ENCODE results near the gene ARAP1.

The ARAP1 gene

GRCh38 chr11:72779495-72780128 is 27.4 kb upstream of the ARAP1 start:
- DNase-seq, result no peak

- DNase-seq, result no peak
Observed at GRCh38 chr11:72778535-72779494, 26.6 kb upstream of the ARAP1 start.

- no peak for DNase-seq
Observed at GRCh38 chr11:72777755-72778278, 25.6 kb upstream of the ARAP1 start.

- DNase-seq, result no peak
Observed at GRCh38 chr11:72776844-72777754, 24.9 kb upstream of the ARAP1 start.

GRCh38 chr11:72776117-72776843 is 24.1 kb upstream of the ARAP1 start:
- DNase-seq, result no peak

GRCh38 chr11:72775288-72776110 is 23.3 kb upstream of the ARAP1 start:
- no peak for DNase-seq

- DNase-seq, result no peak
Observed at GRCh38 chr11:72774499-72774898, 22.3 kb upstream of the ARAP1 start.

GRCh38 chr11:72773696-72774095 is 21.5 kb upstream of the ARAP1 start:
- DNase-seq, result no peak

- no peak for DNase-seq
Observed at GRCh38 chr11:72773291-72773690, 21.1 kb upstream of the ARAP1 start.

GRCh38 chr11:72772059-72772458 is 19.9 kb upstream of the ARAP1 start:
- DNase-seq, result no peak

GRCh38 chr11:72771507-72771906 is 19.3 kb upstream of the ARAP1 start:
- DNase-seq, result no peak

- DNase-seq, result no peak
Observed at GRCh38 chr11:72770799-72771198, 18.6 kb upstream of the ARAP1 start.

GRCh38 chr11:72769680-72770079 is 17.5 kb upstream of the ARAP1 start:
- DNase-seq, result no peak

- no peak for DNase-seq
Observed at GRCh38 chr11:72768581-72768980, 16.4 kb upstream of the ARAP1 start.

GRCh38 chr11:72767203-72768062 is 15.2 kb upstream of the ARAP1 start:
- DNase-seq, result no peak

- no peak for DNase-seq
Observed at GRCh38 chr11:72766152-72766902, 14.1 kb upstream of the ARAP1 start.

- DNase-seq, result no peak
Observed at GRCh38 chr11:72764503-72764902, 12.3 kb upstream of the ARAP1 start.

GRCh38 chr11:72763823-72764222 is 11.6 kb upstream of the ARAP1 start:
- no peak for DNase-seq

GRCh38 chr11:72762641-72763304 is 10.6 kb upstream of the ARAP1 start:
- no peak for DNase-seq

Measured in activated T-cell treated with anti-CD3 and anti-CD28 coated beads, Interleukin-2, amount 50 U/mL, for 48 hours (primary cell).